CD1c-positive myeloid dendritic cell (primary cell): Measurements from ENCODE around the gene SHISA5.
"Not testable (repeated sequence)": the region's sequence is repeated elsewhere in the genome, so short reads cannot be mapped to it uniquely, and the experiment has no call there.

Experiments used
- DNase-seq: peaks from one replicate; pipeline ENCODE4 v3.0.0-alpha.2; 2016; ENCODE audit errors: extremely low spot score

The SHISA5 gene

GRCh38 chr3:48477959-48478520 lies 25.9 kb downstream of the SHISA5 start:
- no peak for DNase-seq

DNA sequence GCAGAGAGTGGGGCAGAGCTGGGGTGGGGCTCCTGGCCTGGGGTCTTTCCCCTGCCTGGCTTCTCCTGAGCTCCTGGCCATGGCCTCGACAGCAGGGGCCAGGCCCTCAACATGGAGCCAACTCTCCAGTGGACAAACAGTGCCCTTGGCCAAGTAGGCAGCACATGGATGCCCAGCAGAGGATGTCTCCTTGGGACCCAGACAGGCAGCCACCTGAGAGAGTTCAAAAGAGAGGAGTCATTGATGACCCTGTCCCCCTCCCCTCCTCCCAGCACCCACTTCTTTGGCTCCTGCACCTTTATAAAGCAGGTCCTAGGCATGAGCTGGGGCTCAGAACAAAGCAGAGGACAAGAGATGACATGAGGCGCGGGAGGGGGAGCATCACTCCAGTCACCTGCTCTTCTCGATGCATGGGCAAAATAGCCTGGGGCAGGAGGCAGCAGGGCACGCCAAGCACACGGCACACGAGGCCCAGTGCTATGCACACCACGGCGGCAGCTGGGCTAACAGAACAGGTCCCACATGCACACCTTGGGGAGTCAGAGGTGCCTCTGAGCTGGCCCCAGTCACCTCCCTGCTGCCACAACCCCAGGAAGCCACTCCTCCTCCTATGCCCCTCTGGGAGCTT lies 27.4 kb downstream of the SHISA5 start:
- DNase-seq: no peak

DNA sequence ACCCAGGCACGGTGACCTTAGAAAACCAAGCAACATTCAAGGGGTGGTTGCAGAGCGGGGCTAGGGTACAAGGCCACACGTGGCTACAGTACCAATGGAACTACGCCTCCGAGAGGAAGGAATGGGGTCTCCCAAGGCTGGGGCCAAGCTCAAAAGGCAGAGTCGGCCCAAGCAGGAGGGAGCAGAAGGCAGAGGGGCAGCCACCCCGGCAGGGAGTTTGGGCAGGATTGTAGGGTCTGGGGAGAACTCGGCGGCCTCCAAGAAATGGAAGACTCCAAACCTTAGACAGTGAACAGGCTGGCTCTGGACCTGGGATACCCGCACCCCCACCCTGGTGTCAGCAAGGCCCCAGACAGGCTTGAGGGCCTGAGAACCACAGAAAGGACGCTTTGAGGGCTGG lies 28.8 kb downstream of the SHISA5 start:
- no peak for DNase-seq

- DNase-seq: no peak
Measured at GRCh38 chr3:48474619-48475018, 29.4 kb downstream of the SHISA5 start.

- not testable (repeated sequence) for DNase-seq
Measured at GRCh38 chr3:48474031-48474430, 29.9 kb downstream of the SHISA5 start.

- no peak for DNase-seq
Measured at GRCh38 chr3:48473617-48473952, 30.4 kb downstream of the SHISA5 start.

- DNase-seq: peak; percentile 96
Measured at GRCh38 chr3:48472923-48473616, 30.9 kb downstream of the SHISA5 start.

DNA sequence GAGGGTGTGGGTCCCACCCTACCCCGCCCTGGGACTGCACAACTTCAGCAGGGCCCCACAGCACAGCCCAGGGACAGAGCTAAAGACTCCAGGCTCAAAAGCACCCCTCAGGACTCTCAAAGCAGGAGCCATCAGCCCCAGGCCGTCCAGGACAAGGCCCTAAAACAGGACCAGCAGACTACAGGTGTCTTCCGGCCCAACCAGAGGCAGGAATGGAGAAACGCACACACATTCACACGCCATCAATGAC lies 31.4 kb downstream of the SHISA5 start:
- no peak for DNase-seq

DNA sequence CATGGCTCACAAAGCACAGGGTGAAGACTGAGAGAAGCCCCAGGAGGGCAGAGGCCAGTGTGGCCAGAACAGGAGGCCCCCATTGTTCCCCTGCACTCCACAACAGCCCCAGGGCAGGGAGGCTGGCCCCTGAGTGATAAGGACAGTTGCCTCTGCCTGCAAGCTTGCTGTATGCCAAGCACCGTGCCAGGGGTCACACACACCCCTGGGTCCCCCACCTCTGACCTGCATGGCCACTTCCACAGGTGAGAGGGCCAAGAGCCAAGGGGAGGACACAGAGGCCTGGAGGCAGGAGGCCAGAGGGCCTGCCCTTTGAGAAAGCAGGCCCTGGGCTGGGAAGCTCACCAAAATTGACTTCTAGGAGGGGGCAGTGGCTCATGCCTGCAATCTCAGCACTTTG lies 33.7 kb downstream of the SHISA5 start:
- no peak for DNase-seq

DNA sequence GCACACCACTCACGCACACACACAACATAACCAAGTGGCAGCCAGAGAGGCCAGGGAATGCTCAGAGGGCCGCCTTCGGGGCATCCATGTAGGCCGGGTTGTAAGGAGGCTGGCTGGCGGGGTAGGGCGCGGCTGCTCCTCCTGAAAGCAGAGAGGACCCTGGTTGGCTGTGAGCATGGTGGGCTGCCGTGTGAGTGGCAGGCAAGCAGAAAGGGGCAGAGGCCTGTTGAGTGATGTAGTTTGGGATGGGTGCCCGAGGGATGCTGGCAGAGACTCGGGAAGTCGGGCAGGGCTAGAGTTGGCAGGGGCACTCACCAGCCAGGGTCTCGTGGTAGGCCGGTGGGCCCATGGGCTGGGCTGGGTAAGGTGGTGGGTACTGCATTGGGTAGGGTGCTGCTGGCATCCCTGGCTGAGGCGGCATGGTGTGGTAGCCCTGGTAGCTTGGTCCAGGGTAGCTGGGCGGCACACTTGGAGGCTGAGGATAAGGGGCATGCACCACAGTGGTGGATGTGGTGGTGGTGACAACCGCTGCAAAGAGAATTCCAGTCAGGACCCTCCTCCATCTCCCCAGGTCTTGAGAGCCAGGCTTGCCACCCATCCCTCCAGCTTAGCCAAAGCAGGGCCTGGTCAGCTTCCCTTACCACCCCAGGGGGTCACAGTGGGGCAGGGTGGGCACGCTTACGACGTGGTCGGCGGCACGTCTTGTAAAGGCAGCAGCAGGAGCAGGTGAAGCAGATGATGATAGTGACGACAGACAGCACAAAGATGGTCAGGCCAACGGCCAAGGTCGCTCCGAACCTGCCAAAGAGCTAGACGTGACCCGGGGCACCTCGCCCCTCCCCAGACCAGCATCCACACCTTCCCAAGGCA lies 34.7 kb downstream of the SHISA5 start:
- no peak for DNase-seq

DNA sequence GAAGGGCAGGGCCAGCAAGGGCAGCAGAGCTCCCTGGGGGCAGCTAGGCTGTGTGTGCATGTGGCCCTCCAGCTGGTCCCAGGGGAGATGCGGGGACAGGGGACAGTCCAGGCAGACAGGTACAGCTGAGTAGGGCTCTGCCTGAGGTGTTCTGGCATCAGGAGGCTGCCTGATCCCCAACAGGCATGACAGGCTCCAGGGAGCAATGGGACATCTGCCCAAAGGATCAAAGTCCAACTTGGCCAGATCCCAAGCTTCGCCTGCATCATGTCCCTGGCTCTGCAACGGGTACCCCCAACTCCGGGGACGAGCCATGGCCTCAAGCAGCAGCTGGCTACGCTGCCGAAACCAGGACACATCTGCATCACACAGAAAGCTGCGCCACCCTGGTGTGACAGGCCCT lies 35.6 kb downstream of the SHISA5 start:
- no peak for DNase-seq

DNA sequence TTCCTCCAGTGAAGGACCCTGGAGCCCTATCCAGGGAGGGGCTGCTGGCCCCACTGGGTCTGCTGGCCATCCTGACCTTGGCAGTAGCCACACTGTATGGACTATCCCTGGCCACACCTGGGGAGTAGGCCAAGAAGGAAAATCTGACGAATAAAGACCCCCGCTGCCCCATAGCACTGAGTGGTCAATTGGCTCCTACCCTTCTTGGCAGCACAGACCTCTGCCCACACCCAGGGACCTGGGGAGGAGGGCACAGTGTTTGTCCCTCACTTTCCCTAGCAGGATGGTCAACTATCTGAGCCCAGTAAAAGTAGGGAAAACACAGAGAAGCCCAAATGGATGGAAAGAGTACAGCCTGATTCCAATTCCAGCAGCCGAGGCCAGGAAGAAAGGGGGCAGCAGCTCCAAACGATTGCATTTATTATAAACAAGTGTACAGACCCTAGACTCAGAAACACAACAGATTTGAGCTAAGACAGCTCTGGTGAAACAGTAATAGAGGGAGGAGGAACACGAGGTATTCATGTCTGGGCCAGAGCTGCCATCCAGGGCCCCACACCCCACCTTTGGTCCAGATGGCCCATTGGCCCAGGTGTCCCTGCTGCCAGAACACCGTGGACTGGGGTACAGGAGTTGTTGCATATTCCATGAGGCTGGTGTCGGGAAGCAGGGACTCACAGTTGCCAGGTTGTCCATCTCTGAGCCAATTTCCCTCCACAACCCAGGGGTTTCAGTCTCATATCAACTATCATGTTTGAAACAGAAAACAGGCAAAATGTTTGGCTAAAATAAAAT lies 36.3 kb downstream of the SHISA5 start:
- DNase-seq: no peak

DNA sequence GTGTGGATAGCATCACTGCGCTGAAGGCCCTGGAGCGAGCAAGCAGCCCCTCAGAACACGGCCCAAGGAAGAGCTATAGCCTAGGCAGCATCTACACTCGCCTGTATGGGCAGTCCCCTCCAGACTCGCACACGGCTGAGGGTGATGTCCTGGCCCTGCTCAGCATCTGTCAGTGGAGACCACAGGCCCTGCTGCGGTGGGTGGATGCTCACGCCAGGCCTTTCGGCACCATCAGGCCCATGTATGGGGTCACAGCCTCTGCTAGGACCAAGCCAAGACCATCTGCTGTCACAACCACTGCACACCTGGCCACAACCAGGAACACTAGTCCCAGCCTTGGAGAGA lies 36.9 kb downstream of the SHISA5 start:
- no peak for DNase-seq

GRCh38 chr3:48466386-48467109 lies 37.4 kb downstream of the SHISA5 start:
- DNase-seq: peak; percentile 13

DNA sequence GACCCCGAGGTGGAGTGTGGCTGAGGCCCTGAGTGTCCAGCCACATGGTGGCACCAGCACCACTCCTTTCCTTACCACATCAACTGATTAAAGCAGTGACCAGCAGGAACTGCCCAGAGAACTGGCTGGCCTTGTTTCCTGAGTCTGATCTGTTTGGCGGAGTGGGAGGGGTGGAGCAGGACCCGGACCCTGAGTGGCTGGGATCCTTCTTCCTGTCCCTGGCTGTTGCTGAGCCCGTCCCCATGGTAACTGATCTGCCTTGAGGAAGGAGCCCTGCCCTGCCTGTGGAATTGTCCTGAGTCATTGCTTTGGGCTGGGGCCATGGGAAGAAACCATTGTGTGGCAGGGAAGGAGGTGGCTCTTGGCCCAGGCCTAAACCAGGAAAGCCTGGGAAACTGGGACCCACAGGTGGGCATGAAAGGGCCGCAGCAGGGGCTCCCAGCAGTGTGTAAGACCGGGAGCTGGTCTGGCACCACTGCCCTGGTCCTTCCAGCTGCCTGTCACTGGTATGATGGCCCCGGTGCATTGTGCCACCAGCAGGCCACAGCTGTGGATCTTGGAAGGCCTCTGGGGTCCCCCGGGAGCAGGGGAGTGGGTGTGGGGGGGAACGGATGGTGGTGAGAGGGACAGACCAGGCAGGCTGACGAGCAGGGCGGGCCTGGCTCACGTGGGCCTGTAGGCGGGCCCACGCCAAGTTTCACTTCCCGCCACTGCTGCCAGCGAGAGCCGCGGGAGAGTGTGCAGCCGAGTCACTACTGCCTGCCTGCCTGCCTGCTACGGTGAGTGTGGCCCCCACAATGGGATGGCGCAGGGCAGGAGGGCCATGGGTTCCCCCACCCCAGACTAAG lies 38.2 kb downstream of the SHISA5 start:
- DNase-seq: peak; percentile 98

DNA sequence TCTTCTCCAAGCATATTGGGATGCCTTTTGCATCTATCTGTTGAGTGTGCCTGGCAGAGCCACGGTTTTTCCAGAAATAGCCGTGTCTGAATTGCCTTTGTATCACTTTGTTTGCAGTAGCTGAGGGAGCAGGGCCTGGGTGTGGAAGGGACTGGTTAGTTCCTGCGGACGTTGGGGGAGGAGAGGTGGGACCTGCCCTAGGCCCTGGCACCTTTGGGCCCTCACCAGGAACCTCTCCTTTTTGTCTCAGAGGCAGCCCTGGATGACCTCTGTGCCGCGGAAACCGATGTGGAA lies 38.8 kb downstream of the SHISA5 start:
- DNase-seq: no peak

GRCh38 chr3:48464713-48465221 lies 39.2 kb downstream of the SHISA5 start:
- DNase-seq: no peak

DNA sequence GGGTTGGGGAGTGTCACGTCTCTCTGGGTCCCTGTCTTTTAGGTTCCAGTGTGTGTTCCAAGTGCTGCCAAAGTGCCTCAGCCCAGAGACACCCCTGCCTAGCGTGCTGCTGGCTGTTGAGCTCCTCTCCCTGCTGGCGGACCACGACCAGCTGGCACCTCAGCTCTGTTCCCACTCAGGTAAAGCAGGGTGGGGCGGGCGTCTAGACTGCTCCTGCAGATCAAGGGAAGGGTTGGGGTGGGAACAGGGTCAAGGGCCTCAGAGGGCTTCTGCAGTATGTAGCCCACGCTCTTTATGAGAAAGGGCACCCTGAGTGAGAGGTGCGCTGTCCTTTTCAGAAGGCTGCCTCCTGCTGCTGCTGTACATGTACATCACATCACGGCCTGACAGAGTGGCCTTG lies 40.3 kb downstream of the SHISA5 start:
- no peak for DNase-seq

GRCh38 chr3:48461767-48462166 lies 42.2 kb downstream of the SHISA5 start:
- DNase-seq: not testable (repeated sequence)

- no peak for DNase-seq
Measured at GRCh38 chr3:48460517-48460902, 43.5 kb downstream of the SHISA5 start.
